ENCODE results near the gene RTN4RL1. TPM values are rescaled to one million over a fixed set of nuclear protein-coding genes. Genes with fewer than 3 reads are reported as not detected.

Gene RTN4RL1
- total and polyA plus RNA-seq, 2 of the 13 experiments (the other 11 are each of a cell fraction or from before 2014, with no cell fraction given): 0.01 TPM; not detected in 1

- Histone ChIP-seq H3K36me3 (replicated peaks in 1 of 2; ENCODE audit: control insufficient read depth in 1 of 2, insufficient read depth in 2 of 2, low read length in 2 of 2) (no peaks in the 10 kb centered on the region), H3K79me2 (ENCODE audit: insufficient read depth, low read length) (no peaks in the 10 kb centered on the region), H3K27me3 (ENCODE audit: control insufficient read depth in 1 of 2, insufficient read depth in 2 of 2, low read length in 2 of 2) (peaks cover 2 to 41% of the 10 kb centered on the region in 2 experiments), H2AFZ (ENCODE audit: low read length) (no peak overlapping the region), H3K4me3 (replicated peaks in 1 of 3; ENCODE audit: insufficient read depth in 1 of 3, low read depth in 2 of 3, low read length in 3 of 3) (no peak overlapping the region), H3K9ac (ENCODE audit: insufficient read depth, low read depth, low read length) (no peak overlapping the region), H4K20me1 (ENCODE audit: insufficient read depth, low read length) (no peaks in the 10 kb centered on the region), H3K9me3 (ENCODE audit: low read length) (no peaks in the 10 kb centered on the region), H3K4me2 (ENCODE audit: low read depth, low read length) (no peak overlapping the region), H3K4me1 (ENCODE audit: insufficient read depth, low read length) (peaks cover 31% of the 10 kb centered on the region), H3K27ac (ENCODE audit: extremely low read length, insufficient read depth, low read length) (no peak overlapping the region)
- no peak for FAIRE-seq
- 74% methylated on average over 19 of the region's 19 CpGs for WGBS (ENCODE audit: low lambda C conversion rate)
- ChIA-PET CTCF (ENCODE audit: low intra/inter-chr PET ratio, low total read pairs) (no interaction called here), POLR2A (no interaction called here)
- intact Hi-C loops (cut with micrococcal nuclease; ENCODE audit: unreplicated experiment): no loop called here
- DNase-seq (ENCODE audit: low spot score): no peak
- ATAC-seq: no peak
- in situ Hi-C loops (cut with HindIII; ENCODE audit: extremely low pct_ligation_motif_present, low pct_unique_long_range_greater_than_20kb): loop anchor here (25.0 kb wide), 1 partner anchor 316 kb away; no protein-coding TSS in a partner anchor
- BruUV-seq (replicated peaks): no TSS peak
- TF ChIP-seq ZNF749 (CRISPR knock-in tag; IDR thresholded peaks at IDR 0.05; ENCODE audit: borderline replicate concordance) (no peak), ZNF546 (CRISPR knock-in tag; conservative IDR thresholded peaks at IDR 0.05) (no peak), FOXP1 (IDR thresholded peaks at IDR 0.05) (no peak), FOXP1 (CRISPR knock-in tag; IDR thresholded peaks at IDR 0.05) (no peak), ZNF800 (CRISPR knock-in tag; IDR thresholded peaks at IDR 0.05) (no peak), CEBPG (CRISPR knock-in tag; IDR thresholded peaks at IDR 0.05) (no peak), TRIM24 (CRISPR knock-in tag; IDR thresholded peaks at IDR 0.05) (no peak), THRA (CRISPR knock-in tag; IDR thresholded peaks at IDR 0.05; ENCODE audit: borderline replicate concordance) (no peak), ZNF446 (CRISPR knock-in tag; IDR thresholded peaks at IDR 0.05) (no peak), PRMT3 (CRISPR knock-in tag; IDR thresholded peaks at IDR 0.05; ENCODE audit: borderline replicate concordance, low read depth) (no peak), NFIC (IDR thresholded peaks at IDR 0.05; ENCODE audit: low read length) (no peak), PCBP1 (IDR thresholded peaks at IDR 0.05; ENCODE audit: borderline replicate concordance, low read depth, low read length) (no peak), MTF2 (CRISPR knock-in tag; IDR thresholded peaks at IDR 0.05; ENCODE audit: borderline replicate concordance) (no peak), ZSCAN31 (CRISPR knock-in tag; IDR thresholded peaks at IDR 0.05; ENCODE audit: low read depth) (no peak)
- TF ChIP-seq, protein P1, sequence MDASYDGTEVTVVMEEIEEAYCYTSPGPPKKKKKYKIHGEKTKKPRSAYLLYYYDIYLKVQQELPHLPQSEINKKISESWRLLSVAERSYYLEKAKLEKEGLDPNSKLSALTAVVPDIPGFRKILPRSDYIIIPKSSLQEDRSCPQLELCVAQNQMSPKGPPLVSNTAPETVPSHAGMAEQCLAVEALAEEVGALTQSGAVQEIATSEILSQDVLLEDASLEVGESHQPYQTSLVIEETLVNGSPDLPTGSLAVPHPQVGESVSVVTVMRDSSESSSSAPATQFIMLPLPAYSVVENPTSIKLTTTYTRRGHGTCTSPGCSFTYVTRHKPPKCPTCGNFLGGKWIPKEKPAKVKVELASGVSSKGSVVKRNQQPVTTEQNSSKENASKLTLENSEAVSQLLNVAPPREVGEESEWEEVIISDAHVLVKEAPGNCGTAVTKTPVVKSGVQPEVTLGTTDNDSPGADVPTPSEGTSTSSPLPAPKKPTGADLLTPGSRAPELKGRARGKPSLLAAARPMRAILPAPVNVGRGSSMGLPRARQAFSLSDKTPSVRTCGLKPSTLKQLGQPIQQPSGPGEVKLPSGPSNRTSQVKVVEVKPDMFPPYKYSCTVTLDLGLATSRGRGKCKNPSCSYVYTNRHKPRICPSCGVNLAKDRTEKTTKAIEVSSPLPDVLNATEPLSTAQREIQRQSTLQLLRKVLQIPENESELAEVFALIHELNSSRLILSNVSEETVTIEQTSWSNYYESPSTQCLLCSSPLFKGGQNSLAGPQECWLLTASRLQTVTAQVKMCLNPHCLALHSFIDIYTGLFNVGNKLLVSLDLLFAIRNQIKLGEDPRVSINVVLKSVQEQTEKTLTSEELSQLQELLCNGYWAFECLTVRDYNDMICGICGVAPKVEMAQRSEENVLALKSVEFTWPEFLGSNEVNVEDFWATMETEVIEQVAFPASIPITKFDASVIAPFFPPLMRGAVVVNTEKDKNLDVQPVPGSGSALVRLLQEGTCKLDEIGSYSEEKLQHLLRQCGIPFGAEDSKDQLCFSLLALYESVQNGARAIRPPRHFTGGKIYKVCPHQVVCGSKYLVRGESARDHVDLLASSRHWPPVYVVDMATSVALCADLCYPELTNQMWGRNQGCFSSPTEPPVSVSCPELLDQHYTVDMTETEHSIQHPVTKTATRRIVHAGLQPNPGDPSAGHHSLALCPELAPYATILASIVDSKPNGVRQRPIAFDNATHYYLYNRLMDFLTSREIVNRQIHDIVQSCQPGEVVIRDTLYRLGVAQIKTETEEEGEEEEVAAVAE (CRISPR knock-in tag; IDR thresholded peaks at IDR 0.05; ENCODE audit: borderline replicate concordance): no peak
- TF ChIP-seq, protein P2, sequence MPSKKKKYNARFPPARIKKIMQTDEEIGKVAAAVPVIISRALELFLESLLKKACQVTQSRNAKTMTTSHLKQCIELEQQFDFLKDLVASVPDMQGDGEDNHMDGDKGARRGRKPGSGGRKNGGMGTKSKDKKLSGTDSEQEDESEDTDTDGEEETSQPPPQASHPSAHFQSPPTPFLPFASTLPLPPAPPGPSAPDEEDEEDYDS (CRISPR knock-in tag; IDR thresholded peaks at IDR 0.05): no peak
- TF ChIP-seq, protein P3, sequence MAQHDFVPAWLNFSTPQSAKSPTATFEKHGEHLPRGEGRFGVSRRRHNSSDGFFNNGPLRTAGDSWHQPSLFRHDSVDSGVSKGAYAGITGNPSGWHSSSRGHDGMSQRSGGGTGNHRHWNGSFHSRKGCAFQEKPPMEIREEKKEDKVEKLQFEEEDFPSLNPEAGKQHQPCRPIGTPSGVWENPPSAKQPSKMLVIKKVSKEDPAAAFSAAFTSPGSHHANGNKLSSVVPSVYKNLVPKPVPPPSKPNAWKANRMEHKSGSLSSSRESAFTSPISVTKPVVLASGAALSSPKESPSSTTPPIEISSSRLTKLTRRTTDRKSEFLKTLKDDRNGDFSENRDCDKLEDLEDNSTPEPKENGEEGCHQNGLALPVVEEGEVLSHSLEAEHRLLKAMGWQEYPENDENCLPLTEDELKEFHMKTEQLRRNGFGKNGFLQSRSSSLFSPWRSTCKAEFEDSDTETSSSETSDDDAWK (CRISPR knock-in tag; IDR thresholded peaks at IDR 0.05): no peak
Measured at GRCh38 chr17:1920948-1921351, 104.2 kb downstream of the RTN4RL1 start.

All from HepG2 (cell line).